Heart left ventricle (tissue), 13 donors: Measurements from ENCODE around the gene TEKT2.

Experiments
- CTCF ChIP-seq, 12 donors: fragments of 200-600 bp; sonication (generic) in 4 of 12; IDR thresholded peaks; one replicate each; pipeline versions ENCODE4 v1.5.0 to v1.8.0; 2018 to 2022; ENCODE audit warnings: antibody characterized with exemption in 12 of 12, mild to moderate bottlenecking in 5 of 12
- POLR2A ChIP-seq, 2 donors: fragments of 450-650 bp; IDR thresholded peaks; one replicate each; pipeline ENCODE4 v1.6.1; 2017; ENCODE audit warnings: antibody characterized with exemption in 2 of 2, mild to moderate bottlenecking in 2 of 2, moderate library complexity in 2 of 2
- donor health status: ischemic (EF 13 %, LVEDD 7.1; RV severe dilation, severe dysfunction).
- donor health status: DM: no; HTN: yes; CAD: no.
- donor health status: DM: no; HTN: no; CAD: no.
- donor health status: ischemic (EF 25% LVEDD 6.9; RV normal size, moderate dysfunction).
- donor health status: ischemic (EF 25% LVEDD 5.7; RV mildly dilated, moderate dysfunction).
- donor health status: ischemic (EF 35%, LVEDD 5.7; RV mildly dilated, moderate dysfunction).
- donor health status: nonischemic (EF 11% LVEDD 7.7; RV severe dilation, severe dysfunction).
- donor health status: DM: yes; HTN: yes; CAD: no.
- donor health status: PGD.
- donor health status: ischemic (EF 29% LVEDD 5.4; RV normal size, mild dysfunction).
- donor health status: nonischemic (EF 23%, LVEDD 6.1; RV moderate dilation, normal function).

- TF ChIP-seq CTCF (IDR thresholded peaks at IDR 0.05) (no peak), POLR2A (IDR thresholded peaks at IDR 0.05) (no peak)
Observed at GRCh38 chr1:36118447-36119204, 34.7 kb downstream of the TEKT2 start.
